Measurements from ENCODE around the gene NTRK2.

GRCh38 chr9:85064811-85065371 is 395.4 kb downstream of the NTRK2 start:
- no peak for TF ChIP-seq POLR2A (IDR thresholded peaks at IDR 0.05)
- TF ChIP-seq, protein P1, sequence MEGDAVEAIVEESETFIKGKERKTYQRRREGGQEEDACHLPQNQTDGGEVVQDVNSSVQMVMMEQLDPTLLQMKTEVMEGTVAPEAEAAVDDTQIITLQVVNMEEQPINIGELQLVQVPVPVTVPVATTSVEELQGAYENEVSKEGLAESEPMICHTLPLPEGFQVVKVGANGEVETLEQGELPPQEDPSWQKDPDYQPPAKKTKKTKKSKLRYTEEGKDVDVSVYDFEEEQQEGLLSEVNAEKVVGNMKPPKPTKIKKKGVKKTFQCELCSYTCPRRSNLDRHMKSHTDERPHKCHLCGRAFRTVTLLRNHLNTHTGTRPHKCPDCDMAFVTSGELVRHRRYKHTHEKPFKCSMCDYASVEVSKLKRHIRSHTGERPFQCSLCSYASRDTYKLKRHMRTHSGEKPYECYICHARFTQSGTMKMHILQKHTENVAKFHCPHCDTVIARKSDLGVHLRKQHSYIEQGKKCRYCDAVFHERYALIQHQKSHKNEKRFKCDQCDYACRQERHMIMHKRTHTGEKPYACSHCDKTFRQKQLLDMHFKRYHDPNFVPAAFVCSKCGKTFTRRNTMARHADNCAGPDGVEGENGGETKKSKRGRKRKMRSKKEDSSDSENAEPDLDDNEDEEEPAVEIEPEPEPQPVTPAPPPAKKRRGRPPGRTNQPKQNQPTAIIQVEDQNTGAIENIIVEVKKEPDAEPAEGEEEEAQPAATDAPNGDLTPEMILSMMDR (IDR thresholded peaks at IDR 0.05): no peak
